IPS DF 4.7 (cell line): ENCODE measurements around the gene SAMD14.

ENCODE experiments used
- DNase-seq: peaks from one replicate; pipeline ENCODE4 v3.0.0-alpha.2; 2013; ENCODE audit warnings: low spot score; ENCODE audit errors: extremely low read depth

The SAMD14 gene

GRCh38 chr17:50097455-50097854, 32.5 kb downstream of the SAMD14 start:
- no peak for DNase-seq

GRCh38 chr17:50096758-50097157, 33.2 kb downstream of the SAMD14 start:
- no peak for DNase-seq

- DNase-seq = no peak
These were observed 33.9 kb downstream of the SAMD14 start for GRCh38 chr17:50096092-50096491.

DNA sequence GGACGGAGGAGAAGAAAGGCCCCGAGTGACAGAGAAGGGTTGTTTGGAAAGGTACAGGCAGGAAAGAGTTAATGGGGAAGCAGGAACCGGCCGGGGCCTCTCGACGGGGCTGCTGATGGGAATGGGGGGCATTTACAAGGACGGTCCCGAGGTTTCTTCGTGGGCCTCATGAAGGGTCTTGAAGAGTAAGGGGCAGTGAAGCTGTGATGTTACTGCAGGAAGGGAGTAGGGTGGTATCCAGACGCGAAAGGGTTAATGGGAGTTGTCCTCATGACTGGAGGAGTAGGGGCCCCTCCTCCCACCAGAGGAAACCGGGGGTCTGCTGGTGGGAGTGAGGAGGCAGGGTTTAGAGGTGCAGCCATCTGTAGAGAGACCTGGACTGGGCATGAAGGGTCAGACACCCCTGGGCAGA, 34.3 kb downstream of the SAMD14 start:
- no peak for DNase-seq

- no peak for DNase-seq
These were observed 35.0 kb downstream of the SAMD14 start, which contains the start of gene PDK2 for GRCh38 chr17:50094753-50095619. Gene PDK2, plus strand, starts transcription at chr17:50095351. Its CDS starts 85 bp downstream, at chr17:50095436.

DNA sequence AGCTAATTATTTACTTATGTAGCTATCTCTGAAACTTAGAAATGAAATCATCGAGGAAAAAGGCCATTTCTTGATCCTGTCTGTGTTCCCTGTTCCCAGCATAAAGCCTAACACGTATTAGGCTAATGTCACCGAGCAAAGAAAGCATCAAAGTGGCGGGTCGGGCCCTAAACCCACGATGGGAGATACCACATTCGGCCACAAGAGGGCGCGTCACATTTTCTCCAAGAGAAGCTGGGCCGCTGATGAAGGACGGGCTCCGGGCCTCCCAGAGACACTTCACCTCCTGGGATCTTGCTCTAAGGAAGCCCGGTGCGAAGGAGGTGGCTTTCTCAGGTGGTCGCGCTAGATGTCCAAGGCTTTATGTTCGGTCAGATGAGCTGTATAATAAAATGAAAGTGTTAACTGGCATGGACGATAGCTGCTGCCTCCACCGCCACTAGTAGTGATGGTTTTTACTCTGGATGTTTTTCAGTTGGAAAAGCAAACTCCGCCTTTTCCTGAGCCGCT, 35.7 kb downstream of the SAMD14 start:
- DNase-seq = no peak

DNA sequence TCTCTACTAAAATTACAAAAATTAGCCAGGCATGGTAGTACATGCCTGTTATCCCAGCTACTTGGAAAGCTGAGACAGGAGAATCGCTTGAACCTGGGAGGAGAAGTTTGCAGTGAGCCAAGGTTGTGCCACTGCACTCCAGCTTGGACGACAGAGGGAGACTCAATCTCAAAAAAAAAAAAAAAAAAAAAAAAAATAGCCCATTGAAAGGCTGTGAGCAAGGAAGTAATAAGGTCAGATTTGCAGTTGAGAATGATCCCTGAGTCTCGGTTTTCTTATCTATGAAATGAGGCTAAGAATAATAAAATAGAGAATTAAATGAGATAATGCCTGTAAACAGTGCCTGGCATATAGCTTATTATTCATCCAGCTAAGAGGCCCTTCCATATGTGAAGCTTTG, 36.2 kb downstream of the SAMD14 start:
- DNase-seq = no peak

GRCh38 chr17:50093246-50093645, 36.7 kb downstream of the SAMD14 start:
- no peak for DNase-seq

DNA sequence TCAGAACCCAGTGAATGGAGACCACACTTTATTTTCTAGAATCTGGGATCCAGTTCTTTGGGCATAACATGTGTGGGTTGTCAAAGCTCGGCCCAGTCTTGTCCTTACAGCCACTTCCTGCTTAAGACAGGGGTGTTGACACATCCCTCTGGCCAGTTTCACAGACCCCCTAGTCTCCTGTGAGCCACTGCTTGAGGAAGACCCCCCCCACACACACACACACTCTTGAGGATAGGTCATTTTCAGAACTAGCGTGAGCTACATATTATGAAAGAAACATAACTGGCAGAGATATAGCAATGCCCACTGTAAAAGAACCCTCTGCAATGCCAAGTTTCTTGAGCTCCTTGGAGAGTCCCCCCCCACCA, 38.1 kb downstream of the SAMD14 start:
- DNase-seq = no peak

DNA sequence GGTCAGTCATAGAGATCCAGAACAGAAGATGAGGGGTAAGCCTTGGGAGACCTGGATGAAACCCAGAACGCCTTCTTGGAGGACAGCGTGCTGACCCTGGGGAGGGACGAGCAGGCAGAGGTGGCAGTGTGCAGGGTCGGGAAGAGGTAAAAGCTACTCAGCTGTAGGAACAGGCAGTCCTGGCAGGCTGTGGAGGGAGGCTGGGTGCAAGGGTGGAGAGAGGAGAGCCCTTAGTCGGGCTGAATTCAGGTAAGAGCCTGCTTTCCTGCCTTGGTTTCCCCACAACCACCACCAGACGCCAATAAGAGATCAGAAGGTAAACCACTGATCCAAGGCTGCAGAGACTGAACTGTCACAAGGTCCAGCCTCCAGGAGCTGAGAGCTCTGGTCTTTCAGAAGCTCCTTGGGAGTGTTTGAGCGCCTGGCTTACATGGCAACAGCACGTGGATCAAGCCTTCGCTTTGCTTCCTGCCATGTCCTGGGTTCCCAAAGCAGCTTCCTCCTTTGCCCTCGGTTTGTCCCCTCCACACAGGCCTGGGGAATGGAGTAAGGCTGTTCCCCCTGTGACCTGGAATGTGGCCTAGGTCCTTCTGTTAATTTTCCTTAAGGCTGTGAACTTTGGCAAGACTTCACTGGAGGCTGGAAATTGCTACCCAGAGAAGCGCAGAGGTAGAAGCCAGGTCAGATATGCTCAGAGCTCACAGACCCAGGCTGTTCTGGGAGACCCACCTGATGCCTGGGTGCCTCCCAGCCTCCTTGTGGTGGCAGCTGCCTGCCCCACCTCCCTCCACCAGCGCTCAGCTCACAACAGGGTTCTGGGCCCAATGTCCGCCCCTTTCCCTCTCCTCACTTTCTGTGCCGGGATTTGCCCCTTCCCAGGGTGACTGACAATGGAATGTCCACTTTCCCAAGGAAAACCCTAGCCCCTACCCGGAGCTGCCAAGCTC, 38.7 kb downstream of the SAMD14 start:
- no peak for DNase-seq

DNA sequence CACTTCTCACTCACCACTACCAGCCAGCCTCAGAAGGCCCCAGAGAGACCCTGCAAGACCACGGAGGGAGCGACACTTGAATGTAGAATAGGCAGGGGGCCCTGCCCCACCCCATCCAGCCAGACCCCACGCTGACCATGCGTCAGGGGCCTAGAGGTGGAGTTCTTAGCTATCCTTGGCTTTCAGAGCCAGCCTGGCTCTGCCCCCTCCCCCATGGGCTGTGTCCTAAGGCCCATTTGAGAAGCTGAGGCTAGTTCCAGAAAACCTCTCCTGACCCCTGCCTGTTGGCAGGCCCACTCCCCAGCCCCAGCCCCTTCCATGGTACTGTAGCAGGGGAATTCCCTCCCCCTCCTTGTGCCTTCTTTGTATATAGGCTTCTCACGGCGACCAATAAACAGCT, 39.9 kb downstream of the SAMD14 start:
- DNase-seq = no peak

- DNase-seq = no peak
These were observed 40.8 kb downstream of the SAMD14 start for GRCh38 chr17:50088952-50089825.

DNA sequence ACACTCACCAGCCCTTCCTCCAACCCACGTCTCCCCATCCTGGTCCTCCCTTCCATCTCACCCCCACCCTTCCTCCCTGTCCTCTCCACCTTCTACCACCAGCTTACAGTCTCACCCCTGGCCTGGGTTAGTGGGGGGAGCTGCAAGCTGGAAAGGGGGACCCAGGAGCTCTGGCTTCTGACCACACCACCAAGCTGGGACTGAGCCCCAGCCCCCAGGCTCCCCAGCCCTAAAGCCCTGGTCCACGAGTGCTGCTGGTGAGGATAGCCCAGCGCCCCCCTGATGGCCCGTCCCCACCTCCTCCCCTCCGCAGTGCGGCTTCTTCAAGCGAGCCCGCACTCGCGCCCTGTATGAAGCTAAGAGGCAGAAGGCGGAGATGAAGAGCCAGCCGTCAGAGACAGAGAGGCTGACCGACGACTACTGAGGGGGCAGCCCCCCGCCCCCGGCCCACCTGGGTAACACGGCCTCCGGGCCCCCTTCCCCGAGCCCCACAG, 42.0 kb downstream of the SAMD14 start:
- DNase-seq = no peak

GRCh38 chr17:50087246-50087911, 42.6 kb downstream of the SAMD14 start:
- DNase-seq = no peak

DNA sequence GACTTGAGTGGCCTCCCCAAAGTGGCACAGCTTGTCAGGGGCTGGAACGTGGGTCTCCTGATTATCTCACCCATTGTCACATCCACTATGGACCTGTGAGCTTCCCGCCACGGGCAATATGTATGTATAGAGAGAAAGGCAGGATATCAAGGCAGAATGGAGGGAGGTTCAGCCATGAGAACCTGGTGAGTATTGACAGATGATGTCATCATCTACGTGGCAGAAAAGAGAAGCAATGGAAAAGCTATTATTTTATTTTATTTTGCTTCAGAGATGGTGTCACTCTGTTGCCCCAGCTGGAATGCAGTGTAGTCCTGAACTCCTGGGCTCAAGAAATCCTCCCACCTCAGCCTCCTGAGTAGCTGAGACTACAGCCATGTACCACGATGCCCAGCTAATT, 48.2 kb downstream of the SAMD14 start:
- DNase-seq = no peak

DNA sequence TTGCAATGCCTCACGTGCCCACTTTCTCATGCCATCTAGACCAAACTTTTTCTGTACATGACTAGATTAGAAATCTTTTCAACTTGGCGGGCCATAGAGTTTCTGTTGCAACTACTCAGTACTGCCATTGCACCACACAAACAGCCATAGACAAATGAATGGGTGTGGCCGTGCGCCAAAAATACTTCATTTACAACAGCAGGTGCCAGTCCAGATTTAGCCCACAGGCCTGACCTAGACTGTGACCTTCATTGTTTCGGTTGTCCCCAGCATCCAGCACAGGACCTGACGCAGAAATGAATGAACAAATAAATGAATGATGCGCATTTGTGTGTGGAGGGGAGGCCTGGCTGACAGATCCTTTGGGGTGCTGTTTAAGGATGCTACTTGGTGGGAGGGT, 49.1 kb downstream of the SAMD14 start:
- no peak for DNase-seq

- no peak for DNase-seq
These were observed 49.9 kb downstream of the SAMD14 start for GRCh38 chr17:50080096-50080480.

DNA sequence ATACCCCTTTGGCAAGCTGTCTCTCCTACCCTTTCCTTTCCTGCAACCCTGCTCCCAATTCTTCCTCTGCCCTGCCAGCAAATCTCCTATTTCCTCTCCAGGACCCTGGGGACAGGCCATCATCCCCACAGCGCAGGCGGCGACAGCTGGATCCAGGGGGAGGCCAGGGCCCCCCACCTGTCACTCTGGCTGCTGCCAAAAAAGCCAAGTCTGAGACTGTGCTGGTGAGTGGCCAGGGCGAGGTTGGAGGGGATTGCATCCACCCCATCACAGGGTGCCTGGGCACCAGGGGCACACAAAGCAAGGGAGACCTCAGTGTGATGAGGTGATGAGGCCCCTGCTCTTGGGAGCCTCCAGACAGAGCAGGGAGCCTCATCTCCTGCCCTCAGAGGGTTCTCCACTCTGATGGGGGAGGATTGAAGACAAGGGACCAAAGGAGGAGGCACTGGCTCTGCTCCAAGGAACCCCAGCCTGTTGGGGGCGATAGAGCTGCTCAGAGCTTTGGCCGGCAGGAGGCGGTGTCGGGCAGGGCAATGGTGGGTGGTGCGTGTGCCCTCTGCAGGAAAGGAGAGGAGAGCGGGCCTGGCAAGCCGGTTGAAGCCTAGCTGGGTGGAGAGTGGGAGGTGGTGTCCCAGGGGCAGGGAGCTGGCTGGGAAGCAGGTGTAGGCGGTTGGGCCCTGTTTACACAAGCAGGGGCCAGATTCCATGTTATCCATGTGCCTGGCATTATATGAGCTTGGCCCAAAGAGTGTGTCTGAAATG, 50.4 kb downstream of the SAMD14 start:
- no peak for DNase-seq

DNA sequence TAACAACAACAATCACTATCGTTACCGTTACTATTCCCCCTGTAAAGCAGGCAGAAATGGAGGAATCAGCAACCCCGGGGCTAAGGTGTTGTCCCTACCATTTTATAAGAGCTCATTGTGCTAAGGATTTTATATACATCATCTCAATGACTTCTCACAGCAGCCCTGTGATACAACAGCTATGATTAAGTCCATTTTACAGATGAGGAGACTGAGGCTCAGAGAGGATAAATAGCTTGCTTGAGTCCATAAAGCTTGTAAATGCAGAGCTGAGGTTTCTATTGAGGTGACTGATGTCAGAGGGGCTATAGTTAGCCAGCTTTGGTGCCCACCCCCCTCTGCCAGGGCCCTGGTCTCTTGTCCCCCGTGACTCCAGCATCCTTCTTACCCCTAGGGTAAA, 51.5 kb downstream of the SAMD14 start:
- no peak for DNase-seq
